WERI-Rb-1 (cell line): Measurements from ENCODE around the gene SNX9.

Source experiments
- DNase-seq: peaks from one replicate; pipeline ENCODE4 v3.0.0-alpha.2; 2020
- H3K27ac ChIP-seq: fragments of 250-450 bp; sonication (Bioruptor Pico); 2 replicates; pipeline ENCODE4 v1.5.1; 2020; ENCODE audit warnings: mild to moderate bottlenecking, moderate library complexity
- H3K27me3 ChIP-seq: fragments of 250-450 bp; sonication (Bioruptor Pico); 2 replicates; pipeline ENCODE4 v1.5.1; 2021; ENCODE audit warnings: mild to moderate bottlenecking, low read depth, moderate library complexity; ENCODE audit not compliant: insufficient read depth, severe bottlenecking
- H3K36me3 ChIP-seq: fragments of 250-450 bp; sonication (Bioruptor Pico); 2 replicates; pipeline ENCODE4 v1.5.1; 2020; ENCODE audit warnings: mild to moderate bottlenecking, moderate library complexity
- H3K4me3 ChIP-seq: 2 replicates; pipeline ENCODE4 v1.5.1; 2011; ENCODE audit warnings: low read depth, mild to moderate bottlenecking, control low read depth, low read length
- H3K9me3 ChIP-seq: fragments of 250-450 bp; sonication (Bioruptor Pico); 2 replicates; pipeline ENCODE4 v1.5.1; 2021; ENCODE audit warnings: mild to moderate bottlenecking, moderate library complexity; ENCODE audit not compliant: severe bottlenecking
- TF ChIP-seq, protein P1 (sequence below): IDR thresholded peaks from 2 replicates; pipeline ENCODE4 v1.5.1; 2011; ENCODE audit warnings: low read depth, mild to moderate bottlenecking, control low read depth, inconsistent platforms, low read length

Gene SNX9

GRCh38 chr6:157778719-157779118 lies 44.3 kb upstream of the SNX9 start:
- Histone ChIP-seq H3K36me3 (no peaks in the 10 kb centered on the region), H3K9me3 (no peaks in the 10 kb centered on the region), H3K27me3 (no peaks in the 10 kb centered on the region), H3K4me3 (no peak overlapping the region), H3K27ac (no peak overlapping the region)
- no peak for DNase-seq
- TF ChIP-seq, protein P1, sequence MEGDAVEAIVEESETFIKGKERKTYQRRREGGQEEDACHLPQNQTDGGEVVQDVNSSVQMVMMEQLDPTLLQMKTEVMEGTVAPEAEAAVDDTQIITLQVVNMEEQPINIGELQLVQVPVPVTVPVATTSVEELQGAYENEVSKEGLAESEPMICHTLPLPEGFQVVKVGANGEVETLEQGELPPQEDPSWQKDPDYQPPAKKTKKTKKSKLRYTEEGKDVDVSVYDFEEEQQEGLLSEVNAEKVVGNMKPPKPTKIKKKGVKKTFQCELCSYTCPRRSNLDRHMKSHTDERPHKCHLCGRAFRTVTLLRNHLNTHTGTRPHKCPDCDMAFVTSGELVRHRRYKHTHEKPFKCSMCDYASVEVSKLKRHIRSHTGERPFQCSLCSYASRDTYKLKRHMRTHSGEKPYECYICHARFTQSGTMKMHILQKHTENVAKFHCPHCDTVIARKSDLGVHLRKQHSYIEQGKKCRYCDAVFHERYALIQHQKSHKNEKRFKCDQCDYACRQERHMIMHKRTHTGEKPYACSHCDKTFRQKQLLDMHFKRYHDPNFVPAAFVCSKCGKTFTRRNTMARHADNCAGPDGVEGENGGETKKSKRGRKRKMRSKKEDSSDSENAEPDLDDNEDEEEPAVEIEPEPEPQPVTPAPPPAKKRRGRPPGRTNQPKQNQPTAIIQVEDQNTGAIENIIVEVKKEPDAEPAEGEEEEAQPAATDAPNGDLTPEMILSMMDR: no peak

DNA sequence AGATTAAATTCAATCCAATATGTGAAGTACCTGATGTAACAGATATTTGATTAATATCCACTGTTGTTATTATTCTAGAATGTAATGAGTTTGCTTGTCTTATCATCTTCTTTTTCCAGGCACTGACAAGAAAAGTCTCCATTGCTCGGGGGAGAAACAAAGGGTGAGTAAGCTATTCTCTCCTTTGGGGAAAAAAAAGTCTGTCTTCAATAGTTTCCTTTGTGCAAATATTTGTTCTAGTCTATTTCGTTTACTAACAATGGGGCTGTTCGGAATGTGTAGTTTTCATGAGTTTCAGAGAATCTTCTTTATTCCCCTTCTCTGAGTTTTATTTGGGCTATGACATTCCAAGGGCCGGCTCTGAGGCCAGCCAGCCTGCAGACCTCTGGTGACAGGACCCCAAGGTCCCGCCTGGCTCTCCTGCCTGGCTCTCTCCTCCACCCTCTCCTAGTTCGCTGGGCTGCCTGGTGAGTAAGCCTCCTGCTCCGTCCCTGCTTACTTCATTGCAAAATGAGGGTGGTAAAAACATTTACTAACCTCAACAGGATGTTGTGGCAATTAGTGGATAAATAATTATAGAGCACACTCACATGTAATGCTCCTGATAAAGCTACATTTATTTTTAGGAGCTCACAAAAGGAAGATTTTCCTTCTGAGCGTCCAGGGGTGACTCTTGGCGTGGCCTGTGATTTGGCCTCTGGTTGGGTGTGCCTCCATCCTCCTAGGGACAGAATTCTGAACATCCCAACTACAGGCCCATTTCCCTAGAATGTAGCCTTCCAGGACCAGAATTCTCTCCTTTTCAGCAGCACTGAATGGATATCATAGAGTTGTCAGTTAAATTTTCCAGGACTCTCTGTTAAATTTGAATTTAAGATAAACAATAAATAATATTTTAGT lies 43.1 kb upstream of the SNX9 start:
- TF ChIP-seq, protein P1: no peak
- H3K9me3 ChIP-seq: no peaks in the 10 kb centered on the region
- no peak overlapping the region for H3K4me3 ChIP-seq
- H3K36me3 ChIP-seq: no peaks in the 10 kb centered on the region
- DNase-seq: no peak
- H3K27ac ChIP-seq: no peak overlapping the region
- H3K27me3 ChIP-seq: no peaks in the 10 kb centered on the region

DNA sequence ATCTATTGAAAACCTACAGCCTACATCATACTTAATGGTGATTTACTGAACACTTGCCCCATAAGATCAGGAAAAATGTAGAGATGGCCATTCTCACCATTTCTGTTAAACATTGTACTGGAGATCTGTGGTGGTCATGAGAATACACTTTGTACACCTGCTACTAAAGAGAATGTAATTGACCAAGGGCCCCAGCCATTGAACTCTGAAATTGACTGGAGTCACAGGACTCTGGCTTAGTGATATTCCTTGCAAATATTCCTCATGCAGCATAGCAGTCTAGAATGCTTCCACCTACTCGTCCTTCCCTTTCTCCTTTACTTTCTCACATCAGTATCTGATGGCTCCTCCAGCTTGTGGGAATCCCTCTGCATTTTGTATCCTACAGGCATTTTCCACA lies 37.4 kb upstream of the SNX9 start:
- H3K27me3 ChIP-seq: no peaks in the 10 kb centered on the region
- no peak overlapping the region for H3K4me3 ChIP-seq
- H3K27ac ChIP-seq: no peak overlapping the region
- TF ChIP-seq, protein P1: no peak
- no peaks in the 10 kb centered on the region for H3K36me3 ChIP-seq
- H3K9me3 ChIP-seq: no peaks in the 10 kb centered on the region
- no peak for DNase-seq

DNA sequence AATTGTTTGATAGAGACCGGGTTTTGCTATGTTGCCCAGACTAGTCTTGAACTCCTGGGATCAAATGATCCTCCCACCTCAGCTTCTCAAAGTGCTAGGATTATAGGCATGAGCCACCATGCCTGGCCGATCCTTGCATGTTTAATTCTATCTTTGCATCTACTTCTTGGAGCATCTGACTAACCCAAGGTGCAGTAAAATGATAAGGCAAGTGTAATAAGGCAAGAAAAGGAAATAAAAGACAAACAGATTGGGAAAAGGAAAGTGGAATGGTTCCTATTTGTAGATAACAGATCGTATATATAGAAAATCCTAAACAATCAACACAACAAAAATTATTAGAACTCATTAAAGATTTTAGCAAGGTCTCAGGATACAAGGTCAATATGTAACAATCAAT lies 36.8 kb upstream of the SNX9 start:
- no peak for DNase-seq
- TF ChIP-seq, protein P1: no peak
- no peaks in the 10 kb centered on the region for H3K36me3 ChIP-seq
- H3K9me3 ChIP-seq: no peaks in the 10 kb centered on the region
- no peak overlapping the region for H3K27ac ChIP-seq
- H3K4me3 ChIP-seq: no peak overlapping the region
- no peaks in the 10 kb centered on the region for H3K27me3 ChIP-seq

GRCh38 chr6:157787080-157787479 lies 36.0 kb upstream of the SNX9 start:
- H3K36me3 ChIP-seq: no peaks in the 10 kb centered on the region
- H3K27ac ChIP-seq: no peak overlapping the region
- DNase-seq: no peak
- no peaks in the 10 kb centered on the region for H3K27me3 ChIP-seq
- no peak overlapping the region for H3K4me3 ChIP-seq
- TF ChIP-seq, protein P1: no peak
- H3K9me3 ChIP-seq: no peaks in the 10 kb centered on the region

DNA sequence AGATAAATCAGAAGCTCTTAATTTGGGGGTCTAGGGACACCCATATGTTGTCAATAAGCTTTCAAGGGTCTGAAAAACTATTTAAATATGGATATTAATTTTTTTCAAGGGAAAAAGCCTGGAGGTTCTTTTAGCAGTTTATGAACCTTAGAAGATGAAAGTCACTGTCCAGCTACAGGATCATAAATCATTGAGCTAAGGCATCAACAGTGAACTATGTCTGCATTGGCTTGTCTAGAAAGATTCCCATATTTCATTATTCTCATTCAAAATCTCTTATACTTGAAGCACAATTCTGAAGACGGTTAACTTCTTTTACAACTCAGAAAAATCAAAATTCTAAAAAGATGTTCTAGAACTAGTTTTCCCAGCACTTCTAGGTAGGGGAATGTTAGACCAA lies 34.9 kb upstream of the SNX9 start:
- Histone ChIP-seq H3K4me3 (no peak overlapping the region), H3K9me3 (no peaks in the 10 kb centered on the region), H3K36me3 (no peaks in the 10 kb centered on the region), H3K27me3 (no peaks in the 10 kb centered on the region), H3K27ac (no peak overlapping the region)
- TF ChIP-seq, protein P1: no peak
- DNase-seq: no peak
